ENCODE data around the gene LHFPL6. TPM values are rescaled to one million over a fixed set of nuclear protein-coding genes. Genes with fewer than 3 reads are reported as not detected.

LHFPL6 gene
- total RNA-seq, 1 donor from 2014 or later: 5.3 TPM

DNA sequence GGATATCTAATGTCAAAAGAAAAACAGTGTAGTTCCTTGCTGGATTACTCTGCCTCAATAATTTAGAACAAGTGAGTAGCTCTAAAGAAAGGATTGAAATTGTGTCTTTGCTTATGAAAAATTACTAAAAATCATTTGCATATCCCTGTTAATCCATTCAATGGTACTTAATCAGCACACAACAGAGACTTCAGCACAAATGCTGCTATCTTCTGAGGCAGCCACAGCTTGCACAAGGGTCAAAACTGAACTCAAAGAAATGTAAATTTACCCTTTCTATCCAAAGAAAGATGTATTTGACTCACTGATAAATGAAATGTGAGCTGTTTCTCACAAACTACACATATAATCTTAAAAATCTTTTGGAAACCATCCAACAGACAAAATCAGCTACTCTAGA is 116.2 kb downstream of the LHFPL6 start:
- FAIRE-seq (no peak), DNase-seq (ENCODE audit: low read depth) (no peak)
- TF ChIP-seq CTCF (IDR thresholded peaks at IDR 0.05; ENCODE audit: insufficient read depth, low read length, severe bottlenecking): no peak
- Histone ChIP-seq H3K27me3 (ENCODE audit: control insufficient read depth, insufficient read depth, low read length) (no peaks in the 10 kb centered on the region), H3K36me3 (ENCODE audit: control insufficient read depth, insufficient read depth, low read length) (no peaks in the 10 kb centered on the region), H3K4me3 (ENCODE audit: low read depth, low read length) (no peak overlapping the region)

DNA sequence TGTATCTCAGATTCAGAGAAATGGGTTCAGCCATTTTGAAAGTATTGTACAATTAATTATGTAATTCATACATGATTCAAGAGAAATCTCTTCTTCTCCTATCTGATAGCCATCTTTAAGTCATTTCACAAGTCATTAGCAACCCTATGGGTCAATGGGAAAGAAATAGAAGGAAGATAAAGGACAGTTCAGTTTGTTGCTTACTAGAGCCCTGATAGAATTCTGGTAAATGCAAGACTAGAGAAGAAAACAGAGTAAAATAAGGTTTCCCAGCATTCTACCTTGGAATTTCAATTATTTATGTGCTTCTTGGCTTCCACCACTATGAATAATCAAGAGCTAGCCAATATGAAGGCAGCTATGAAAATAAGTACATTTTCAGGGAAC is 117.7 kb downstream of the LHFPL6 start:
- Histone ChIP-seq H3K4me3 (ENCODE audit: low read depth, low read length) (no peak overlapping the region), H3K27me3 (ENCODE audit: control insufficient read depth, insufficient read depth, low read length) (no peaks in the 10 kb centered on the region), H3K36me3 (ENCODE audit: control insufficient read depth, insufficient read depth, low read length) (no peaks in the 10 kb centered on the region)
- FAIRE-seq (no peak), DNase-seq (ENCODE audit: low read depth) (no peak)
- TF ChIP-seq CTCF (IDR thresholded peaks at IDR 0.05; ENCODE audit: insufficient read depth, low read length, severe bottlenecking): no peak

DNA sequence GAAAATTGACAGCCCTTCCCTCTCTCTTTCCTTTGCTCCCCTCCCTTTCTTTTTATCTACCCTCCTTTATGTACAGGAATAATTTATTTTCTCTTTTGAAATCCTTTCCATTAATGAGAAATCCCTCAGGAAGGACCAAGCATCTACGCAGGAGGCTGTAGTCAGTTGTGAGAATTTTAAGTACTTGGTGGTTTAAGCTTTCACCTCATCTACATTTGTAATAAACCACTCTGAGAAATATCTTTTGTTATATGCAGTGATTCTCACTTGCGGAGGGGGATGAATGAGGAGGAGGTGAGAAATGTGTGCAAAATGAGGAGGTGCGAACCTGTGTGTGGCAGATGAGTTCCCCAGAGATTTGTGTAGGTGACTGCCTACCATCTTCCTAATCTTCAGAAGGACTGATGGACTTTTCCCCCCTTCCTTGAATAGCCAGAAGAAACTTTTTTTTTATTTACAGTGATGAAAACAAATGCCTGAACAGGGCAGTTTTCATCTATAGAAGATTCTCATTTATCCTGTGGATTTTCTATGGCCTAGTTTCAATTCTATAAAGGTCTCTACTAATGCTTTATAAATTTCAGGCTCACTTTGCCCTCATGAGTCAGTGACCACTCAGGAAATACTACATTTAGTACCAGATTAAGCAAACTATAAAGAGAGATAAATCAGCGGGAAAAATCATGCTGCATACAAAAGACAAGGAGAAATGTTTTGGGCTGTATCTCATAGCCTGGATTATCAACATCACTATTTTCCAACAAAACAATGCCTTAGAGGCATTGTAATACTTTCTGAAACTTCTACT is 118.3 kb downstream of the LHFPL6 start:
- no peaks in the 10 kb centered on the region for H3K36me3 ChIP-seq (ENCODE audit: control insufficient read depth, insufficient read depth, low read length)
- H3K4me3 ChIP-seq (ENCODE audit: low read depth, low read length): no peak overlapping the region
- FAIRE-seq (no peak), DNase-seq (ENCODE audit: low read depth) (peak; percentile 21)
- TF ChIP-seq CTCF (IDR thresholded peaks at IDR 0.05; ENCODE audit: insufficient read depth, low read length, severe bottlenecking): no peak
- no peaks in the 10 kb centered on the region for H3K27me3 ChIP-seq (ENCODE audit: control insufficient read depth, insufficient read depth, low read length)

GRCh38 chr13:39483326-39483725 is 119.7 kb downstream of the LHFPL6 start:
- FAIRE-seq (no peak), DNase-seq (ENCODE audit: low read depth) (peak; percentile 12)
- Histone ChIP-seq H3K4me3 (ENCODE audit: low read depth, low read length) (no peak overlapping the region), H3K27me3 (ENCODE audit: control insufficient read depth, insufficient read depth, low read length) (no peaks in the 10 kb centered on the region), H3K36me3 (ENCODE audit: control insufficient read depth, insufficient read depth, low read length) (no peaks in the 10 kb centered on the region)
- TF ChIP-seq CTCF (IDR thresholded peaks at IDR 0.05; ENCODE audit: insufficient read depth, low read length, severe bottlenecking): no peak

- FAIRE-seq (no peak), DNase-seq (ENCODE audit: low read depth) (no peak)
- Histone ChIP-seq H3K4me3 (ENCODE audit: low read depth, low read length) (no peak overlapping the region), H3K27me3 (ENCODE audit: control insufficient read depth, insufficient read depth, low read length) (no peaks in the 10 kb centered on the region), H3K36me3 (ENCODE audit: control insufficient read depth, insufficient read depth, low read length) (no peaks in the 10 kb centered on the region)
- TF ChIP-seq CTCF (IDR thresholded peaks at IDR 0.05; ENCODE audit: insufficient read depth, low read length, severe bottlenecking): no peak
Observed at GRCh38 chr13:39481491-39481890, 121.5 kb downstream of the LHFPL6 start.

DNA sequence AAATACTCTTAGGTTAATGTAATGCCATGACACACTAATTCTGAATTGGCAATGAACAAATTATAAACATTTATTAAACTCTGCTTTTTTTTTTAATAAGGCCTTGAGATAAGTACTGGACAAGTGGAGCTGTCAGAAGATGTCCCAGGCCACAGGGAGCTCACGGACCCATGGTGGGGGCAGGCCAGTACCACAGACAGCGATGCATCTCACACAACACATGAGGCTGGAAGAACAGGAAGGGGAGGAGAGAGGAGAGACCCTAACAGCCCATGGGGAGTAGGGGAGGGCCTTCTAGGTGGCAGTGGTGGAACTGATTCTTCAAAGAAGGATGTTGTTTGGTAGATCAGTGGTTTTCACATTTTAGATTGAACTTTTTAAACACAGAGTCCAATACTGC is 128.4 kb downstream of the LHFPL6 start:
- TF ChIP-seq CTCF (IDR thresholded peaks at IDR 0.05; ENCODE audit: insufficient read depth, low read length, severe bottlenecking): no peak
- no peak for FAIRE-seq
- Histone ChIP-seq H3K4me3 (ENCODE audit: low read depth, low read length) (no peak overlapping the region), H3K27me3 (ENCODE audit: control insufficient read depth, insufficient read depth, low read length) (no peaks in the 10 kb centered on the region), H3K36me3 (ENCODE audit: control insufficient read depth, insufficient read depth, low read length) (no peaks in the 10 kb centered on the region)
- no peak for DNase-seq (ENCODE audit: low read depth)
